HepG2 (cell line): ENCODE data around the gene U2AF2. TPM values are rescaled to one million over a fixed set of nuclear protein-coding genes. Genes with fewer than 3 reads are reported as not detected.

Source experiments
- ATAC-seq: fragments of 200-7000 bp; cut with Tn5 transposase; 3 replicates; pipeline ENCODE4 v1.9.1; 2020; ENCODE audit warnings: mild to moderate bottlenecking, moderate library complexity
- BruUV-seq: library from RNA; stranded (reverse); fragments of 400-500 nt; replicated peaks from 2 replicates; lab custom pipeline; 2021; lab: Mats Ljungman, UMichigan
- CTCF ChIA-PET: fragments of 300-600 bp; formaldehyde crosslinking; extraction: SDS; loops from one replicate; lab custom pipeline; 2021; ENCODE audit warnings: low total read pairs, inconsistent platforms, low intra/inter-chr PET ratio; lab: Yijun Ruan, JAX
- POLR2A ChIA-PET: fragments of 350-600 bp; sonication (Branson Sonifier 250); formaldehyde crosslinking; loops from one replicate; lab custom pipeline; 2020; ENCODE audit warnings: antibody characterized with exemption, inconsistent platforms; lab: Yijun Ruan, JAX
- DNase-seq: peaks from one replicate; pipeline ENCODE4 v3.0.0-alpha.2; 2015; ENCODE audit warnings: low spot score
- FAIRE-seq: peaks from 3 replicates; lab custom pipeline; 2011; peaks lifted over from hg19 to GRCh38; lab: Jason Lieb, UNC
- H2AFZ ChIP-seq: one replicate; pipeline ENCODE4 v1.6.1; 2011; ENCODE audit warnings: low read length, inconsistent platforms
- H3K27ac ChIP-seq: fragments of 300-600 bp; 3 replicates; pipeline ENCODE4 v1.8.0; 2011; ENCODE audit warnings: mixed run types, mild to moderate bottlenecking, mixed read lengths, low read length, inconsistent platforms; ENCODE audit not compliant: insufficient read depth; ENCODE audit errors: extremely low read length
- H3K27me3 ChIP-seq, 2 experiments: fragments of 200-600 bp in 1 of 2; 2 replicates in 1 of 2; 3 replicates in 1 of 2; pipeline versions ENCODE4 v1.6.0 to v1.8.0; 2011; ENCODE audit warnings: low read length in 2 of 2, mild to moderate bottlenecking in 2 of 2, moderate library complexity in 2 of 2, inconsistent platforms in 1 of 2; ENCODE audit not compliant: insufficient read depth in 2 of 2, control insufficient read depth in 1 of 2
- H3K36me3 ChIP-seq, 2 experiments: fragments of 200-600 bp in 1 of 2; replicated peaks in 1 of 2; 2 replicates in 1 of 2; 3 replicates in 1 of 2; pipeline versions ENCODE4 v1.5.1 to v1.8.0; 2011; ENCODE audit warnings: low read length in 2 of 2, inconsistent platforms in 1 of 2; ENCODE audit not compliant: insufficient read depth in 2 of 2, control insufficient read depth in 1 of 2
- H3K4me1 ChIP-seq: 2 replicates; pipeline ENCODE4 v1.5.1; 2012; ENCODE audit warnings: low read length, inconsistent platforms; ENCODE audit not compliant: insufficient read depth
- H3K4me2 ChIP-seq: 2 replicates; pipeline ENCODE4 v1.6.0; 2011; ENCODE audit warnings: low read depth, low read length, inconsistent platforms
- H3K4me3 ChIP-seq, 3 experiments: fragments of 200-600 bp in 1 of 3; sonication (generic), shearing (Covaris generic) in 1 of 3; replicated peaks in 1 of 3; 2 replicates each; pipeline ENCODE4 v1.5.1; 2011 to 2016; ENCODE audit warnings: low read length in 3 of 3, inconsistent platforms in 2 of 3, low read depth in 2 of 3, mild to moderate bottlenecking in 2 of 3, control low read depth in 1 of 3, mixed read lengths in 1 of 3; ENCODE audit not compliant: insufficient read depth in 1 of 3
- H3K79me2 ChIP-seq: one replicate; pipeline ENCODE4 v1.6.1; 2011; ENCODE audit warnings: low read length, inconsistent platforms; ENCODE audit not compliant: insufficient read depth
- H3K9ac ChIP-seq: 2 replicates; pipeline ENCODE4 v1.6.0; 2011; ENCODE audit warnings: mild to moderate bottlenecking, low read depth, low read length, inconsistent platforms; ENCODE audit not compliant: insufficient read depth
- H3K9me3 ChIP-seq: 2 replicates; pipeline ENCODE4 v1.5.1; 2012; ENCODE audit warnings: mild to moderate bottlenecking, low read length
- H4K20me1 ChIP-seq: 2 replicates; pipeline ENCODE4 v1.6.0; 2011; ENCODE audit warnings: inconsistent platforms, mild to moderate bottlenecking, low read length, moderate library complexity; ENCODE audit not compliant: insufficient read depth
- BORCS8-MEF2B ChIP-seq: sonication (generic); formaldehyde crosslinking; IDR thresholded peaks from 2 replicates; pipeline ENCODE4 v1.8.0; 2022; ENCODE audit warnings: mild to moderate bottlenecking, missing genetic modification reagents
- HDAC1 ChIP-seq: sonication (generic); formaldehyde crosslinking; IDR thresholded peaks from 2 replicates; pipeline ENCODE4 v1.5.1; 2020; ENCODE audit warnings: mild to moderate bottlenecking, missing genetic modification reagents
- NFATC3 ChIP-seq: sonication (generic); formaldehyde crosslinking; IDR thresholded peaks from 2 replicates; pipeline ENCODE4 v1.5.1; 2020; ENCODE audit warnings: mild to moderate bottlenecking, missing genetic modification reagents
- SALL1 ChIP-seq: sonication (generic); formaldehyde crosslinking; IDR thresholded peaks from 2 replicates; pipeline ENCODE4 v1.8.0; 2022; ENCODE audit warnings: mild to moderate bottlenecking, missing genetic modification reagents
- SAP130 ChIP-seq: IDR thresholded peaks from 2 replicates; pipeline ENCODE4 v1.6.1; 2016; ENCODE audit warnings: low read depth
- ZNF160 ChIP-seq: sonication (generic); formaldehyde crosslinking; IDR thresholded peaks from 2 replicates; pipeline ENCODE4 v1.8.0; 2022; ENCODE audit warnings: mild to moderate bottlenecking, inconsistent platforms, missing genetic modification reagents
- ZNF296 ChIP-seq: sonication (generic); formaldehyde crosslinking; conservative IDR thresholded peaks from 2 replicates; pipeline ENCODE4 v1.5.0; 2020; ENCODE audit warnings: mild to moderate bottlenecking, missing genetic modification reagents
- ZNF326 ChIP-seq: sonication (generic); formaldehyde crosslinking; IDR thresholded peaks from 2 replicates; pipeline ENCODE4 v1.4.0; 2020; ENCODE audit warnings: missing genetic modification reagents, borderline replicate concordance
- ZNF546 ChIP-seq: sonication (generic); formaldehyde crosslinking; conservative IDR thresholded peaks from 2 replicates; pipeline ENCODE4 v1.8.1; 2023; ENCODE audit warnings: mild to moderate bottlenecking, missing genetic modification reagents
- ZNF772 ChIP-seq: sonication (generic); formaldehyde crosslinking; IDR thresholded peaks from 2 replicates; pipeline ENCODE4 v1.5.0; 2020; ENCODE audit warnings: mild to moderate bottlenecking, missing genetic modification reagents
- WGBS: methylation state at CpG from one replicate; pipeline ENCODE4 v1.1.6; 2017; ENCODE audit warnings: low lambda C conversion rate; 5-methylcytosine and 5-hydroxymethylcytosine counted together
- in situ Hi-C: cut with HindIII; loops from 2 replicates; pipeline ENCODE4 v1.10.0; 2017; ENCODE audit warnings: low pct_unique_long_range_greater_than_20kb; ENCODE audit not compliant: extremely low pct_ligation_motif_present
- intact Hi-C: fragments of 100-400 bp; cut with micrococcal nuclease; formaldehyde crosslinking; loops from one replicate; pipeline ENCODE4 v1.10.0; 2022; ENCODE audit not compliant: unreplicated experiment
- polyA plus RNA-seq, 8 experiments: library from polyadenylated mRNA; depleted of rRNA in 3 of 8; stranded (reverse) in 7 of 8; unstranded in 1 of 8; fragments of >200 nt; fragmentation: Illumina TruSeq in 4 of 8; extraction: Trizol in 4 of 8; gene quantifications; 2 replicates each; pipeline versions ENCODE4 v1.2.1 to v1.2.3, GENCODE V29; 2011 to 2016; ENCODE audit warnings: low read depth in 4 of 8, missing spikeins in 1 of 8, mixed read lengths in 1 of 8; ENCODE audit not compliant: insufficient read depth in 1 of 8
- total RNA-seq, 5 experiments: library from RNA; depleted of rRNA; stranded (reverse); fragments of >200 nt; fragmentation: Illumina TruSeq; extraction: Trizol; gene quantifications; 2 replicates each; pipeline ENCODE4 v1.2.3, GENCODE V29; 2016; ENCODE audit warnings: low read depth in 1 of 5
- TF ChIP-seq, protein P1 (sequence below): sonication (generic); formaldehyde crosslinking; IDR thresholded peaks from 2 replicates; pipeline ENCODE4 v1.8.1; 2022; ENCODE audit warnings: low read depth, mild to moderate bottlenecking, missing genetic modification reagents
- TF ChIP-seq, protein P2 (sequence below): conservative IDR thresholded peaks from 2 replicates; pipeline ENCODE4 v1.6.1; 2018; ENCODE audit warnings: missing genetic modification reagents
- TF ChIP-seq, protein P3 (sequence below), 2 experiments: sonication (generic) in 1 of 2; formaldehyde crosslinking in 1 of 2; IDR thresholded peaks; 2 replicates each; pipeline versions ENCODE4 v1.4.0 to v1.6.1; 2018 to 2020; ENCODE audit warnings: missing genetic modification reagents in 2 of 2, borderline replicate concordance in 1 of 2, low read depth in 1 of 2, mild to moderate bottlenecking in 1 of 2, missing biosample characterization in 1 of 2
- TF ChIP-seq, protein P4 (sequence below): sonication (generic); formaldehyde crosslinking; IDR thresholded peaks from 2 replicates; pipeline ENCODE4 v1.4.0; 2020; ENCODE audit warnings: missing genetic modification reagents

U2AF2 gene
- total and polyA plus RNA-seq, 2 of the 13 experiments (the other 11 are each of a cell fraction or from before 2014, with no cell fraction given) = 84.3 to 124 TPM

DNA sequence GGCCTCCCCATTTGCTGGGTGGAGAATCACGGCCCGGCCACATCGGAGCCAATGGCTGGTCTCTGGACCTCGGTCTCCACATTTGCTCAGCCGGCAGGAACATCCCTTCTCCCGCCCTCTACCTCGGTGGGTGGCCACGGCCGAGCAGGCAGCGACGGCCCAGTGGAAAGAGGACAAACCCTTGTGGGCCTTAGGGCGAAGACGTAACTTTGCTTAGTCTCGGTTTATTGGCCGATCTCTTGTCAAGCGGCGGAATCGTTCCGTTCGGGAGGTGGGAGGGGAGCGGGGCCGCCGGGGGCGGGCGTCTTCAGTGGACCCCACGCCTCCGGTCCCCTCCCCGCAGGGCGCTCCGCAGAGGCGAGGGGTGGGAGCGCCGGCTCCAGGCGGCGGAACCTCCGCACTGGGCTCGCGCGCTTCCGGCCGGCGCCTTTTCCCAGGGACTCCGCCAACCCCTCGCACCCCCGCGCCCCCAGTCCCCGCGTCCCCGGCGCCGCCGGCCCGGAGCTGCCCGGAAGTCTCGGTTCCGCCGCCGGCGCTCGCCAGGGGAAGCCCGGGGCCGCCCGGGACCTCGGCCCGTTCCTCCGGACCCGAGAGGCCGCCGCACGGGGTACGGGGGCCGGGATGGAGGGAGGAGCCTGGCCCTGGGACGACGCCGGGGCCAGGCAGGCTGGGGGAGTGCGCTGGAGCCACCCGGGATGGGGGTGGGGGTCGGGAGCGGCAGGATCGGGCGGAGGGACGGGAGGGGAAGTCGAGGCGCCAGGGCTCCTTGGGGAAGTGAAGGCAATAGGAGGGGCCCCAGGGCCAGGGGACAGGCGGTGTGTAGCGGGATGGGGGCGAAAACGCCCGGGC lies 14.0 kb upstream of the U2AF2 start, which contains the start of gene ZNF580:
TSS of gene ZNF580 (plus strand) at position 426 of the 849 bp plus-strand sequence. CDS start 1,507 bp downstream, outside the sequence.
- ATAC-seq (peak; percentile 63), FAIRE-seq (no peak), DNase-seq (peak; percentile 40)
- ChIA-PET CTCF (no interaction called here), POLR2A (interaction anchor here (0.6 to 1.0 kb wide), 3 partner anchors 9 to 42 kb away, joined by 3 to 8 read pairs (median 3); partner anchors contain the start of genes FIZ1 and U2AF2)
- Histone ChIP-seq H3K27ac (peak within 1 kb of the TSS; percentile 79), H4K20me1 (no peaks in the 10 kb centered on the region), H3K9ac (peak within 1 kb of the TSS; percentile 84), H3K79me2 (peaks cover 49% of the 10 kb centered on the region), H3K36me3 (peaks cover 0 to 10% of the 10 kb centered on the region in 2 experiments; a peak in 2 of 5 replicates), H3K27me3 (no peaks in the 10 kb centered on the region; a peak in 1 of 5 replicates), H3K9me3 (no peaks in the 10 kb centered on the region), H3K4me2 (peak within 1 kb of the TSS; percentile 96), H3K4me1 (peaks cover 58% of the 10 kb centered on the region), H2AFZ (no peak within 1 kb of the TSS), H3K4me3 (peak within 1 kb of the TSS; percentile 92 to 96 (median 92))
- intact Hi-C loops = no loop called here
- no TSS peak for BruUV-seq
- in situ Hi-C loops = no loop called here
- WGBS = under 1% methylated on average over 50 of the region's 89 CpGs
- TF ChIP-seq, protein P1, sequence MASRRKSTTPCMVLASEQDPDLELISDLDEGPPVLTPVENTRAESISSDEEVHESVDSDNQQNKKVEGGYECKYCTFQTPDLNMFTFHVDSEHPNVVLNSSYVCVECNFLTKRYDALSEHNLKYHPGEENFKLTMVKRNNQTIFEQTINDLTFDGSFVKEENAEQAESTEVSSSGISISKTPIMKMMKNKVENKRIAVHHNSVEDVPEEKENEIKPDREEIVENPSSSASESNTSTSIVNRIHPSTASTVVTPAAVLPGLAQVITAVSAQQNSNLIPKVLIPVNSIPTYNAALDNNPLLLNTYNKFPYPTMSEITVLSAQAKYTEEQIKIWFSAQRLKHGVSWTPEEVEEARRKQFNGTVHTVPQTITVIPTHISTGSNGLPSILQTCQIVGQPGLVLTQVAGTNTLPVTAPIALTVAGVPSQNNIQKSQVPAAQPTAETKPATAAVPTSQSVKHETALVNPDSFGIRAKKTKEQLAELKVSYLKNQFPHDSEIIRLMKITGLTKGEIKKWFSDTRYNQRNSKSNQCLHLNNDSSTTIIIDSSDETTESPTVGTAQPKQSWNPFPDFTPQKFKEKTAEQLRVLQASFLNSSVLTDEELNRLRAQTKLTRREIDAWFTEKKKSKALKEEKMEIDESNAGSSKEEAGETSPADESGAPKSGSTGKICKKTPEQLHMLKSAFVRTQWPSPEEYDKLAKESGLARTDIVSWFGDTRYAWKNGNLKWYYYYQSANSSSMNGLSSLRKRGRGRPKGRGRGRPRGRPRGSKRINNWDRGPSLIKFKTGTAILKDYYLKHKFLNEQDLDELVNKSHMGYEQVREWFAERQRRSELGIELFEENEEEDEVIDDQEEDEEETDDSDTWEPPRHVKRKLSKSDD (CRISPR knock-in tag) = no peak
- TF ChIP-seq, protein P2, sequence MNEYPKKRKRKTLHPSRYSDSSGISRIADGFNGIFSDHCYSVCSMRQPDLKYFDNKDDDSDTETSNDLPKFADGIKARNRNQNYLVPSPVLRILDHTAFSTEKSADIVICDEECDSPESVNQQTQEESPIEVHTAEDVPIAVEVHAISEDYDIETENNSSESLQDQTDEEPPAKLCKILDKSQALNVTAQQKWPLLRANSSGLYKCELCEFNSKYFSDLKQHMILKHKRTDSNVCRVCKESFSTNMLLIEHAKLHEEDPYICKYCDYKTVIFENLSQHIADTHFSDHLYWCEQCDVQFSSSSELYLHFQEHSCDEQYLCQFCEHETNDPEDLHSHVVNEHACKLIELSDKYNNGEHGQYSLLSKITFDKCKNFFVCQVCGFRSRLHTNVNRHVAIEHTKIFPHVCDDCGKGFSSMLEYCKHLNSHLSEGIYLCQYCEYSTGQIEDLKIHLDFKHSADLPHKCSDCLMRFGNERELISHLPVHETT = peak; percentile 93
- TF ChIP-seq NFATC3 (CRISPR knock-in tag) (0 out of 2 replicates have a peak, but pooled peaks have one; percentile 10), ZNF772 (CRISPR knock-in tag) (peak; percentile 50; the same call in 1 of the 2 replicates), ZNF296 (CRISPR knock-in tag) (0 out of 2 replicates have a peak, but pooled peaks have one; percentile 34), BORCS8-MEF2B (0 out of 2 replicates have a peak, but pooled peaks have one; percentile 18), SALL1 (peak; percentile 34; the same call in 1 of the 2 replicates), ZNF326 (CRISPR knock-in tag) (no peak; the same call in 1 of the 2 replicates), ZNF546 (CRISPR knock-in tag) (no peak), ZNF160 (no peak), HDAC1 (peak; percentile 69), SAP130 (CRISPR knock-in tag) (peak; percentile 47)
- TF ChIP-seq, protein P3, sequence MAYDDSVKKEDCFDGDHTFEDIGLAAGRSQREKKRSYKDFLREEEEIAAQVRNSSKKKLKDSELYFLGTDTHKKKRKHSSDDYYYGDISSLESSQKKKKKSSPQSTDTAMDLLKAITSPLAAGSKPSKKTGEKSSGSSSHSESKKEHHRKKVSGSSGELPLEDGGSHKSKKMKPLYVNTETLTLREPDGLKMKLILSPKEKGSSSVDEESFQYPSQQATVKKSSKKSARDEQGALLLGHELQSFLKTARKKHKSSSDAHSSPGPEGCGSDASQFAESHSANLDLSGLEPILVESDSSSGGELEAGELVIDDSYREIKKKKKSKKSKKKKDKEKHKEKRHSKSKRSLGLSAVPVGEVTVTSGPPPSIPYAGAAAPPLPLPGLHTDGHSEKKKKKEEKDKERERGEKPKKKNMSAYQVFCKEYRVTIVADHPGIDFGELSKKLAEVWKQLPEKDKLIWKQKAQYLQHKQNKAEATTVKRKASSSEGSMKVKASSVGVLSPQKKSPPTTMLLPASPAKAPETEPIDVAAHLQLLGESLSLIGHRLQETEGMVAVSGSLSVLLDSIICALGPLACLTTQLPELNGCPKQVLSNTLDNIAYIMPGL (CRISPR knock-in tag; IDR thresholded peaks at IDR 0.05; ENCODE audit: borderline replicate concordance in 1 of 2, low read depth in 1 of 2) = peak in 1 of 2 experiments; percentile 59; a peak in 1 of 4 replicates
- TF ChIP-seq, protein P4, sequence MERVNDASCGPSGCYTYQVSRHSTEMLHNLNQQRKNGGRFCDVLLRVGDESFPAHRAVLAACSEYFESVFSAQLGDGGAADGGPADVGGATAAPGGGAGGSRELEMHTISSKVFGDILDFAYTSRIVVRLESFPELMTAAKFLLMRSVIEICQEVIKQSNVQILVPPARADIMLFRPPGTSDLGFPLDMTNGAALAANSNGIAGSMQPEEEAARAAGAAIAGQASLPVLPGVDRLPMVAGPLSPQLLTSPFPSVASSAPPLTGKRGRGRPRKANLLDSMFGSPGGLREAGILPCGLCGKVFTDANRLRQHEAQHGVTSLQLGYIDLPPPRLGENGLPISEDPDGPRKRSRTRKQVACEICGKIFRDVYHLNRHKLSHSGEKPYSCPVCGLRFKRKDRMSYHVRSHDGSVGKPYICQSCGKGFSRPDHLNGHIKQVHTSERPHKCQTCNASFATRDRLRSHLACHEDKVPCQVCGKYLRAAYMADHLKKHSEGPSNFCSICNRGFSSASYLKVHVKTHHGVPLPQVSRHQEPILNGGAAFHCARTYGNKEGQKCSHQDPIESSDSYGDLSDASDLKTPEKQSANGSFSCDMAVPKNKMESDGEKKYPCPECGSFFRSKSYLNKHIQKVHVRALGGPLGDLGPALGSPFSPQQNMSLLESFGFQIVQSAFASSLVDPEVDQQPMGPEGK (CRISPR knock-in tag) = peak; percentile 87
